Left lobe of liver (tissue), 2 donors: Measurements from ENCODE around the gene ZC3H7B. TPM values are rescaled to one million over a fixed set of nuclear protein-coding genes. Genes with fewer than 3 reads are reported as not detected.
A peak's percentile ranks its signal among the peaks of the same experiment; 100 is the strongest.
"Not testable (repeated sequence)": the region's sequence is repeated elsewhere in the genome, so short reads cannot be mapped to it uniquely, and the experiment has no call there.

Experiments
- ATAC-seq: fragments of 200-7000 bp; cut with Tn5 transposase; one replicate; pipeline ENCODE4 v1.9.1; 2020; ENCODE audit warnings: mild to moderate bottlenecking, moderate library complexity
- DNase-seq: peaks from one replicate; pipeline ENCODE4 v3.0.0-alpha.2; 2020; ENCODE audit warnings: low spot score
- total RNA-seq: library from RNA; stranded (reverse); gene quantifications from one replicate; pipeline ENCODE4 v1.2.1, GENCODE V29; 2021
- donor health status: DM: no; HTN: no; CAD: no; lungs with moderate emphysema.
- donor health status: DM: no; HTN: yes; CAD: no.

ZC3H7B gene
- total RNA-seq, 1 donor from 2014 or later: 53.8 TPM

DNA sequence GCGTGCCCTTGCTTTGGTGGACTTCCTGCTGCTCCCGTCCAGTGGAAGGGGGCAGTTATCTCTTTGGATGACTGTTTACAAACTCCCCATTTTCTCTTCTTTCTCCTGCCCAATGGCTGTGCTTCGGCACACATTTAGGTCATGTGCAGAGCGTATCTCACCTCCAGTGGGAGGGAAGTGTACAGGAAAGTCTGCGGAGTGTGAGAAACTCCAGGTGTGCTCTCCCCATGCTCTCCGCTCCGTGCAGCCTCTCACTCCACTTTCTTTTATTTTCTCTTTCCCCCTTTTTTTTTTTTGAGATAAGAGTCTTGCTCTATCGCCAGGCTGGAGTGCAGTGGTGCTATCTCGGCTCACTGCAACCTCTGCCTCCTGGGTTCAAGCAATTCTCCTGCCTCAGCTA lies 68.5 kb downstream of the ZC3H7B start:
- ATAC-seq (no peak), DNase-seq (no peak)

DNA sequence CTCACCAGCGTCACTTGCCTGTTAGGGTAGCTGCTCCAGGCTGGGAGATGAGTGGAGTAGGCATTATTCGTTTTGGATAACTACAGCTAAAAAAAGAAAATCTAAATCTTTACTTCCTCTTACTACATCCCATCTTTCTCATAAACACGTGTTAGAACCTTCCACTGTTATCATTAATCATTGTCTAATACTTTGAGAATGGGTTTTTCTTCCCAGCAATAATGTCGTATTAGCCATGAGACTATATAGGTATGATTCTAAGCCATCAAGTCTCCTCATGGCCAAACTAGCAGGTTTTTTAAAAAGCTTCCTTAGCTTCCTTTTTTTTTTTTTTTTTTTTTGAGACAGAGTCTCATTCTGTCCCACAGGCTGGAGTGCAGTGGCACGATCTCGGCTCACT lies 76.5 kb downstream of the ZC3H7B start:
- ATAC-seq (no peak), DNase-seq (no peak)

DNA sequence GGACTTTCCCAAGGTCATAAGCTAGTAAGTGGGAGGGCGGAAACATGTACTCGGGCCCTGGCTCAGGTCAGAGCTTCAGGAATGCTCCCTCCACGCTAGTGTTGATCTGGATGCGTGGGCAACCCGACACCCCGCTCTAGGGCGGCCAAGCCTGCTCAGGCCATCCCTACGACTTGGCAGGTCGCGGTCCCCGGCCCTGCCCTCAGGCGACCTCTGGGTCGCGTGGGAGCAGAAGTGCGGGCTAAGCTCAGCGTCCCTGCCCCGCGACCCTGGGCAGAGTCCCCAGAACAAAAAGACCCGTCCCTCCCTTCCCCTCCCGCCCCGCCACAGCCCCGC lies 79.6 kb downstream of the ZC3H7B start:
- DNase-seq (no peak), ATAC-seq (peak; percentile 62)

DNA sequence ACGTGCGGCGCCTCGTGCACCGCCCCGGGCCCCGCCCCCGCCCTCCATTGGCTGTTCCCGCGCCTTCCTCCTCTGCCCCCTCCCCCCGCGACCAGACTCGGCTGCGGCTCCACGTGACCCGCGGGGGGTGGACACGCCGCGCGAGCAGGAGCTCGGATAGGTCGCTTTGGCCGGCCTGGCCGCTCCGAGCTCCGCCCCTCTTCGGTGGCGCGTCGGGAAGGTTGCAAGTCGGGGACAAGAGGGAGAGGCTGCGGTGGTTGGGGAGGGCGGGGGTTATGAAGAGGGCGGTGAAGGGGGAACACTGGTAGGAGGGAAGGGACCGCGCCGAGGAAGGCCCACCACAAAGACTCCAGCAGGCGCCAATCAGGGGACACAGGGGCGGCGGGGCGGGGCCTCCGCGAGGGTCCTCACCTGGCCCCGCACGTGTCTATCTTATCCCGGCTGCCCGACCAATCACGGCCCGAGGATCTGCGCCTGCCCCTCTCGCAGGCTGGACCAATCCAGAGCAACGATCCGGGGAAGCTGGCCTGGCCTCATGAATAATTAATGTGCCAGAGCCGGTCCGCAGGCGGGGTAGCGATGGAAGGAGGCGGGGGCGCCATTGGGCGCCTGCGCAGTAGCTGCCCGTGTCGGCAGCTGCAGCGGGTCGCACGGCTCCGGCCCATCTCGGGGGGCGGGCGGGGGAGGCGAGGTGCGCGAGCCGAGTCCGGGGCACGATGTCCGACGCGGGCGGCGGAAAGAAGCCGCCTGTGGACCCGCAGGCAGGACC lies 80.2 kb downstream of the ZC3H7B start, which contains the start of gene TEF:
TSS of gene TEF (plus strand) at position 614 of the 769 bp plus-strand sequence. CDS start at position 717, 103 bp downstream.
- DNase-seq (peak; percentile 99), ATAC-seq (peak; percentile 73)

DNA sequence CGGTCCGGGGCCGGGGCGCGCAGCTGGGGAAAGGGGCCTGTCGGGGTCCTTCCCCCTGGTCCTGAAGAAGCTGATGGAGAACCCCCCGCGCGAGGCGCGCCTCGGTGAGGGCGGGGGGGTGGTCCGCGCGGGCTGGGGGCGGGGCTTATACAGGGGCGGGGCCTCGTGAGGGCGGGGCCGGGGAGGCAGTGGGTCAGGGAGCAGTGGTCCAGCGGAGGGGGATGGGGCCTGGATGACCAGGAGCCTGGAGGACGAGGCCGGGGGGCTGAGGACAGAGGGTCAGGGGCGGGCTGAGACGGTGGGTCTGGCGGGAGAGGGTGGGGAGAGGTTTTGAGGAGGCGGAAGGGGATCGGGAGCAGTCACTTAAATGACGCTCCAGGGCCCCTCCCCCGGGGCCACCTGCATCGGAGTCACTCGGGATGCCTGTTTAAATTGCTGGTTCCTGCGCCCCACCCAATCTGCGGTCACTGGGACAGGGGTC lies 80.8 kb downstream of the ZC3H7B start:
- peak; percentile 82 for DNase-seq
- ATAC-seq: peak; percentile 62

DNA sequence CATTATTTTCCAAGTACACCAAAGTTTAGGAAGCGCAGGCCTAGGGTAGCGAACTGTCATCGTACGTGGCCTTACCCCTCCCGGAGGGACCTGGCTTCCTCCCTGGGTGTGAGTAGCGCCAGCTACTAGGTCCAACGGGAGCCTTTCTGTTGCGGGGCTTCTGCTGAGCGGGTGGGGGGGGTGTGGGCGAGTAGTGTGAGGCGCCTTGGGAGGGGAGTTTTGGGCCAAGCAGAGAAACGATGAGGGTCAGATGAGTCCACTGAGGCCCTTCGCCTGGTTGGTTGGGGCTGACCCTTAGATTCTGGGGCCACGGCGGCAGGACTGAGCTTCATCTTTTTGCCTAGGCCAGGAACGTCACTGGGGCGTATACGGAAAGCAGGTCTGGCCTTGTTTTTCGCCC lies 81.3 kb downstream of the ZC3H7B start:
- no peak for DNase-seq
- no peak for ATAC-seq

DNA sequence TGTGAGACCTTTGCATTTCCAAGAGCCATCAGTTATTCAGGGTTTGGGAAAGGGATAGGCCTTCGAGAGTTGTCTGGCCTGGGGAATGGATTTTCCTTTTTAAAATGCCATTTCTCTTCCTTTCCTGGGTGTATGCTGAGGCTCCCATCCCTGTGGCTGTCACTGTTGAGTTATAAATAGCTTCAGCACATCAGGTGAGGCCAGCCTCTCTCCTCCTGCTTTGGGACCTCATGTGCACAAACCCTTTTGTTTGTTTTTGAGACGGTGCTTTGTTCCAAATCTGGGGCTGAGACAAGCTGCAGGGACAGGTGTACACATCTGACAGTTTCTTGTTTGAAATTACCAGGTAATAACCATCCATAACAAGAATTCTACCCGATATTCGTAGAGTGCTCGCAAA lies 81.8 kb downstream of the ZC3H7B start:
- DNase-seq (no peak), ATAC-seq (no peak)

DNA sequence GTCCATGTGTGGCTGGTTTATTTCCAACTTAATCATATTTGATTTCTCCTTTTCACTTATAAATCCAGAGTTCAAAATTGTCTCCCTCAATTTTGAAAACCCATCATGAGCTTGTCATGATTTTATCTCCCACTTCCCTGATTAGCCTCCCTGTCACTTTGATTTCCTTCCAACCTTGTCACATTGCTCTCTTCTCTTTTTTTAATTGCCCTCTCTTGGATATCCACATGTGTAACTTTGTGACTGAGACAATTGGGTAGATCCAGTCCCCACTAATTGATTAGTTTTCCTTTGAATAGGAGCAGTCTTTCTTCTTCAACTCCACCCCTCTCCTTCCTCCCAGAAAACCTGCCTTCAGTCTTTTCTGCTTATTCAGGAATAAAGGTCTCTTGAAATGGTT lies 82.8 kb downstream of the ZC3H7B start:
- ATAC-seq (no peak), DNase-seq (no peak)

DNA sequence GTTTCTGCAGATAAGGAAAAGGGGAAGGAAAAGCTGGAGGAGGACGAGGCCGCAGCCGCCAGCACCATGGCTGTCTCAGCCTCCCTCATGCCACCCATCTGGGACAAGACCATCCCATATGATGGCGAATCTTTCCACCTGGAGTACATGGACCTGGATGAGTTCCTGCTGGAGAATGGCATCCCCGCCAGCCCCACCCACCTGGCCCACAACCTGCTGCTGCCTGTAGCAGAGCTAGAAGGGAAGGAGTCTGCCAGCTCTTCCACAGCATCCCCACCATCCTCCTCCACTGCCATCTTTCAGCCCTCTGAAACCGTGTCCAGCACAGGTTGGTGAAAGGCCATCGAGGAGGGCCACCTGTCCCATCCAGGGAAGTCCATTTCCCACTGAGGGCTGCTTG lies 86.0 kb downstream of the ZC3H7B start:
- DNase-seq: no peak
- peak; percentile 6 for ATAC-seq

DNA sequence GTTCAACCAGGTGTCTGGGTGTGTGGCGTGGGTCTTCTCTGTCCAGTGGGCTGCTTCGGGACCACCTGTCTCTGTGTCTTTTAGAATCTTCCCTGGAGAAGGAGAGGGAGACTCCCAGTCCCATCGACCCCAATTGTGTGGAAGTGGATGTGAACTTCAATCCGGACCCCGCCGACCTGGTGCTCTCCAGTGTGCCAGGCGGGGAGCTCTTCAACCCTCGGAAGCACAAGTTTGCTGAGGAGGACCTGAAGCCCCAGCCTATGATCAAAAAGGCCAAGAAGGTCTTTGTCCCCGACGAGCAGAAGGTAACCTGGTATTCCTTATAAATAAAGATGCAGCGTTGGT lies 92.7 kb downstream of the ZC3H7B start:
- DNase-seq (no peak), ATAC-seq (no peak)

DNA sequence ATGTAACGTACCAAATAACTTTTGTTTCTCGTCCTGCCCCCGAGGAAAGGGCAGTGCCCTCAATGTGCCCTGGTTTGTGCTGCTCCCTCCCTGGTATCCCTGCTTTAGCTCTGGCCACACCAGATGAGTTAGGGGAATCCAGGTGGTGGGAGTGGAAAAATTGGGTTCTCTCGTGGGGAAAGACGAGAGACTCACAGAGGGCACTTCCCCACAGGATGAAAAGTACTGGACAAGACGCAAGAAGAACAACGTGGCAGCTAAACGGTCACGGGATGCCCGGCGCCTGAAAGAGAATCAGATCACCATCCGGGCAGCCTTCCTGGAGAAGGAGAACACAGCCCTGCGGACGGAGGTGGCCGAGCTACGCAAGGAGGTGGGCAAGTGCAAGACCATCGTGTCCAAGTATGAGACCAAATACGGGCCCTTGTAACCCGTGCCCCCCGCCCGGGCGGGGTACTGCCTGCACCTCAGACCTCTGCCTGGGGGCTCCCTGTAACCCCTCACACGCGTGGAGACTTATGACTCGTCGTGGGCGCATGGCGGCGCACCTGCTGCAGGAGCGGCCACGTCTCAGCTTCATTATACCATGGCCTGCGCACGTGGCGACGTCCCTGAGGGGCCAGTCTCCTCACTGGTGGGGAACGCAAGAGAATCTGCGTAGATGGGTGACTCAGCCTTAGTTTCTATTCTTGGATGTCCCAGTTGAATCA lies 94.4 kb downstream of the ZC3H7B start:
- no peak for ATAC-seq

DNA sequence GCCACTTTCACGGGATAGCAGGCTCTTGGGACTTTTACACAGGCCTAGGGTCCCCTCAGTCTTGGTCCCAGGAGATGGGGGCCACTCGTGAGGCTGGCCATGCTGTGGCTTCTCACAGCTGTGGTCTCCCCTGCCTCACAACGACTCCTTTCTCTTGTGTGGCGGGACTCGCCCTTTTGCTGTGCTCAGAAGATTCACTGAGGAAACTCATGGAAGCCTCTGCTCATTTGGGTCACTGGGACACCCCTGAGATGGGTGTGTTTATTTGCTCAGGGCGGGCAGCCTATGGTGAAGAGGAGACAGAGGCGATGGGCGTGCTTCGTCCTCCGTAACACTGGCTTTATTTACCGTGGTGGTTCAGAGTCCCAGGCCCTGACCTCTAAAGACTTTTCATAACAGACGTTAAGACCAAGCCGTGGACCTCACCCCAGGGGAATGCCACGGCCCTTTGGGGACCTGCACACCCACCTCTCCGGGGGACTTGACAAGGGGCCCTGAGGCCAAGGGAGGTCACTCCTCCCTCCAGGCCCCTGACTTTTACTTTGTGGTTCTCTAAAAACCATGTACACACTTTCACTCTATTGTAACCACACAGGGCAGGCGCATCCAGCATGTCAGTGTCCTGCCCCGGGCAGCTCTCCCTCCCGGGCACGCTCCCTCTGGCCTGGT lies 96.0 kb downstream of the ZC3H7B start:
- ATAC-seq (peak; percentile 79), DNase-seq (peak; percentile 93)

More for the DNA sequence above, 94.4 kb downstream of the ZC3H7B start:
- no peak for DNase-seq

DNA sequence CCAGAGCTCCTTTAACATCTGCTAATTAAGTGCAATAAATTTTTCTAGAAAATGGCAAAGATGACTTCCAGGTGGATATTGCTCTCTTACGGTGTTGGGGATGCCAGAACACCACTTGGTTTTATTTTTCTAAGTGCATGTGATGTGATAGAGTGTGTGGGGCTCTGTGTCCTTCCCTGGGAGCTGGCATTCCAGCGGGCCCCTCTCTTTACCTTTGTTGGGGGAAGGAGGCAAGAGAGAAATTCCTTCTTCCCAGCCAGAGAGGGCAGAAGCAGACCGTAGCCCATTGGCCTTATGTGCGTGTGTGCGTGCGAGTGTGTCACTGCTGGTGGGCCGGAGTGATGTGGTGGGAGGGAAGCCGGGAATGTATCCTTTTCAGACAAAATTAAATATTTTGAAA lies 97.6 kb downstream of the ZC3H7B start:
- DNase-seq (no peak), ATAC-seq (no peak)

DNA sequence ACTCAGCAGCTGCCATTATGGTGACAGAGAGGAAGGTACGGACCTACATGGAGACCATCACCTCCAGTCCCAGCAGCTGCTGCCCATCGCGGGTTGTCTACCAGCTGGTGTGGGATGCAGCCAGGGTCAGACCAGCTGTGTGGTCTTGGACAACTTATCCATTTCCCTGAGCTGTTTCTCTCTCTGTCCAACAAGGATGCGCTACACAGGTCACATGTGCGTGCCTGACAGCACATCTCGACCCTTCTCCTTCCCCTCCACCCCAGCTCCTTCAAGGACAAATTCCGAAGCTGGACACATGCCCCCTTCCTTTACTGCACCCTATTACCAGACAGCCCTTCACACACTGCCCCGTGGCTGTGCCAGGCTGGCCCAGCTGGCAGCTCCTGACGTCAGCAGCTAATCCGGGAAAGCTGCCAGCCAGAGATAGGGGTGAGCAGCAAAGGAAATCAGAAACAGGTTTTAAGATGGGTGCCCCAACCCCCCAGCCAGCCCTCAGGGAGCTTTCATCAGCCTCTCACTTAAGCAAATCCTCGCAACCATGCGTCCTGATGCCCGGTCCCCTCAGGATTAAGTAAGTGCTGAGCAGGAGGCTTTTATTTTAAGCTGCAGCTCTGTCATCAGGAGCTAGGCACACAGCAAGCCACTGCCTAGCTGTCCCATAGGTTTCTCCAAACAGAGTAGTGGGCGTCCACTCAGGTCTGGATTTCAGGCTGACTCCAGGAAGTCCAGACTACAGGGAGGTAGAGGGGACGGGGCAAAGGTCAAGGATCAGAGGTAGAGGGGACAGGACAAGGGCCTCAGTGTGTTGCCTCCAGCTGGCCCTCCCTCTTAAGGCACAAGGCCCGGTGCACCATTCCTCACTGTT lies 100.7 kb downstream of the ZC3H7B start:
- ATAC-seq (peak; percentile 52), DNase-seq (peak; percentile 92)

DNA sequence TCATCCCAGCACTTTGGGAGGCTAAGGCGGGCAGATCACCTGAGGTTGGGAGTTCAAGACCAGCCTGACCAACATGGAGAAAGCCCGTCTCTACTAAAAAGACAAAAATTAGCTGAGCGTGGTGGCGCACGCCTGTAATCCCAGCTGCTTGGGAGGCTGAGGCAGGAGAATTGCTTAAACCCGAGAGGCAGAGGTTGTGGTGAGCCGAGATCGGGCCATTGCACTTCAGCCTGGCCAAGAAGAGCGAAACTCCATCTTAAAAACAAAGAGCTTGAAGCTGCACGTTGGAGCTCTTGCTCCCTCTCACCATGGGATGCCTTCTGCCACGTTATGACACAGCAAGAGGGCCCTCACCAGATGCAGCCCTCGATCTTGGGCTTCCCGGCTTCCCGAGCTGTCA lies 101.5 kb downstream of the ZC3H7B start:
- not testable (repeated sequence) for DNase-seq, ATAC-seq

DNA sequence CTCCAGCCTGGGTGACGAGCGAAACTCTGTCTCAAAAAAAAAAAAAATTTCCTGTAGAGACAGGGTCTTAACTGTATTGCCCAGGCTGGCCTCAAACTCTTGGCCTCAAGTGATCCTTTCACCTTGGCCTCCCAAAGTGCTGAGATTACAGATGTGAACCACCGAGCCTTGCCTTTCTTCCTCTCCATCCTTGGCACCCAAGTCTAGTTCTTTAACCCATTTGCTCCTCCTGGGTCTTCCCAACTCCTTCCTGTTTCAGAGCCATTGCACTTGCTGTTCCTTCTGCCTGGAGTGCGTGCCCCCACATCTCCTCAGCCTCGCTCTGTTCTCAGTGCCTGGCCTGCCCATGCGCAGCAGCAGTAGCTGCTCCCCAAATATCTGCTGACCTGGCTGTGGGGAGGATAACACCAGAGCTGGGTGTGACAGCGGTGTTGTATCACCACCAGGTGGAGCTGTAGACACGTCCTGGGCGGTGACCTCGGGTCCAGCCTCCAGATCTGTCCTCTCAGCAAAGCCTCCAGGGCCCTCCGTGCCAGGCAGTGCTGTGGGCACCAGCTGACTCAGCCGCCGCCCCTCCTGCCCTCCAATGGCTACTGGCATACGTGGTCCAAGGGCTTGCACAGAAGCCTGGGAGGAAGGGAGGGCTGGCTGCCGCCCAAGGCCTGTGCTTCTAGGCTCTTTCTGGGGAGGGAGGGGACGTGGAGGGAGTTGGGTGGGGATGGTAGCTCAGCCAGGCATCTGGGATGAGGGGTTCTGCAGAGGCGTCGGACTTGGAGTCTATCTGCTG lies 102.4 kb downstream of the ZC3H7B start:
- peak; percentile 95 for DNase-seq
- peak; percentile 90 for ATAC-seq

DNA sequence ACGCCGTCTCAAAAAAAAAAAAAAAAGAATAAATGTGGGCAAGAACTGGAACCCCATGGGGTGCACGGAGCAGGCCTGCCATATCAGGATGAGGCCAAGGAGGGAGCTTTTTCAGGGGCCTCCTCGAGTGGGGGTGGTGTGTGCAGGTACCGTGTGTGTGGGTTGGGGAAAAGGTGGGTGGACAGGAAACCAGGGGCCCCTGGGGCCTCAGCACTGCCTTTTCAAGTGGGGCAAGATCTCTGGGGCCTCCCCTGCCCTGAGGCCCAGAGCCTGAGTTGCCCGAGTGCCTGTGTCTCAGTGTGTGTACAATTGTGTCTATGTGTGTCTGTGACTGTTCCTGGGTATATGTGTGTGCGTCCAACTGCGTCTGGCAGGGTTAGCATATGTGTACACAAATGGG lies 104.3 kb downstream of the ZC3H7B start:
- ATAC-seq (no peak), DNase-seq (no peak)

DNA sequence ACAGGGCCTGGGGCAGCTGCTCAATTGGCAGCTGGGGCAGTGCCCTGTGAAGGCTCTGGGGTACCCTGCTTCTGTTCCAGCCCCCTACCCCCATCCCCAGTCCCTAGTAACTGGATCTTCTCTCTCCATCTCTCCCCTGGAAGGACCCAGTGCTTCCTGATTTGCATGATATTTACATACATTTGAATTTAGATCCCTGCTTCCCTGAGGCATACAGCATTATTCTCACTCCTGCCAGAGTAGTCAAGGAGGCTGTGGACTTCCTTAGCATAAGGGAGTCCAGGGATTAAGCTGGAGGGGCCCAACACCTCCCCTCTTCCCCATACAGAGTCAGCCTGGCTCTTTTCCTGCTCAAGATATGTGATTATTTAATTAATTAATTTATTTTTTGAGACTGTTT lies 105.1 kb downstream of the ZC3H7B start:
- no peak for ATAC-seq
- no peak for DNase-seq

DNA sequence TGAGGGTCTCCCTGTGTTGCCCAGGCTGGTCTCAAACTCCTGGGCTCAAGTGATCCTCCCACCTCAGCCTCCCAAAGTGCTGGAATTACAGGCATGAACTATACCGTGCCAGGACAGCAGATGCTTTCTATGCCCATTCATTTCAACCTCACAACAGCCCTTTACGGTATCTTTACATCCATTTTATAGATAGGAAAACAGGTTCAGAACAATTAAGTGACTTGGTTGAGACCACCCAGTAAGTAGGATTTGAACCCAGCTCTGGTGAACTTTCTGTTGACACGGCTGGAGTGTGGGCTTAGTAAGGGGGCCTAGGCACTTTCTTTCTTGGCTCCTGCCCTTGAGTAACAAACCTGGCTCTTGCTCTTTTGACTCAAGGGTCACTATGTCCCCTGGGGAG lies 106.1 kb downstream of the ZC3H7B start:
- ATAC-seq (no peak), DNase-seq (no peak)

DNA sequence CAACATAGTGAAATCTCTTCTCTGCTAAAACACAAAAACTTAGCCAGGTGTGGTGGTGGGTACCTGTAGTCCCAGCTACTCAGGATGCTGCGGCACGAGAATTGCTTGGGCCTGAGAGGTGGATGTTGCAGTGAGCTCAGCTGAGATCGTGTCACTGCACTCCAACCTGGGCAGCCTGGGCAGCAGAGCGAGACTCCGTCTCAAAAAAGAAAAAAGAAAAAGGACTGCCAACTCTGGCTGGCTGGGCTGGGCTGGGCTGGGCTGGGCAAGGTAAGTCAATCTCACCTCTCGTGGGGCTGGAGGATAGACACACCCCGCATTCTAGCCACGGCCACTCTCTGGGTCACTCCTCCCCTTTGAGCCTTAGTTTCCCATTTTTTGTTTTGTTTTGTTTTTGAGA lies 107.3 kb downstream of the ZC3H7B start:
- DNase-seq (no peak), ATAC-seq (no peak)
